SK-N-MC (cell line): Measurements from ENCODE around the gene FBLIM1.

Experiments used
- EZH2 ChIP-seq: fragments of 200-600 bp; sonication (generic); IDR thresholded peaks from one replicate; pipeline ENCODE4 v1.6.1; 2017; ENCODE audit warnings: antibody characterized with exemption
- POLR2AphosphoS5 ChIP-seq: IDR thresholded peaks from 2 replicates; pipeline ENCODE4 v1.6.1; 2012; ENCODE audit warnings: mild to moderate bottlenecking, low read depth, low read length, borderline replicate concordance

- TF ChIP-seq POLR2AphosphoS5 (no peak), EZH2 (no peak)
Observed at GRCh38 chr1:15727866-15728534, 30.6 kb upstream of the FBLIM1 start.
